Midbrain (tissue), 1 donor: ENCODE results near the gene RNF141.

Source experiments
- DNase-seq: peaks from one replicate; lab custom pipeline; 2025; lab: John Stamatoyannopoulos, UW

RNF141 gene

GRCh38 chr11:10522921-10523320 lies 18.1 kb downstream of the RNF141 start:
- DNase-seq = peak; percentile 62

GRCh38 chr11:10522276-10522675 lies 18.7 kb downstream of the RNF141 start:
- DNase-seq = peak; percentile 73

GRCh38 chr11:10520562-10520961 lies 20.4 kb downstream of the RNF141 start:
- no peak for DNase-seq

GRCh38 chr11:10519630-10520029 lies 21.4 kb downstream of the RNF141 start:
- DNase-seq = no peak

- DNase-seq = no peak
Observed at GRCh38 chr11:10518891-10519290, 22.1 kb downstream of the RNF141 start.

- no peak for DNase-seq
Observed at GRCh38 chr11:10518123-10518522, 22.9 kb downstream of the RNF141 start.

- DNase-seq = no peak
Observed at GRCh38 chr11:10515418-10515817, 25.6 kb downstream of the RNF141 start.

- no peak for DNase-seq
Observed at GRCh38 chr11:10514709-10515108, 26.3 kb downstream of the RNF141 start.

- no peak for DNase-seq
Observed at GRCh38 chr11:10514202-10514601, 26.8 kb downstream of the RNF141 start.

- DNase-seq = no peak
Observed at GRCh38 chr11:10511181-10511621, 29.8 kb downstream of the RNF141 start.

- no peak for DNase-seq
Observed at GRCh38 chr11:10506008-10506370, 35.0 kb downstream of the RNF141 start.

- DNase-seq = no peak
Observed at GRCh38 chr11:10505278-10506007, 35.5 kb downstream of the RNF141 start.

GRCh38 chr11:10504490-10504889 lies 36.5 kb downstream of the RNF141 start:
- DNase-seq = no peak

GRCh38 chr11:10503777-10504480 lies 37.1 kb downstream of the RNF141 start:
- no peak for DNase-seq

- DNase-seq = no peak
Observed at GRCh38 chr11:10503221-10503620, 37.8 kb downstream of the RNF141 start.

- no peak for DNase-seq
Observed at GRCh38 chr11:10502770-10503169, 38.2 kb downstream of the RNF141 start.

GRCh38 chr11:10502065-10502680 lies 38.8 kb downstream of the RNF141 start:
- DNase-seq = no peak

GRCh38 chr11:10500757-10501684 lies 40.0 kb downstream of the RNF141 start:
- no peak for DNase-seq

- DNase-seq = no peak
Observed at GRCh38 chr11:10499874-10500601, 40.9 kb downstream of the RNF141 start.

- DNase-seq = no peak
Observed at GRCh38 chr11:10499452-10499851, 41.5 kb downstream of the RNF141 start.
